HG03103 (cell line): Measurements from ENCODE around the gene CPNE5.

Experiments used
- ATAC-seq: cut with Tn5 transposase; IDR thresholded peaks from one replicate; pipeline ENCODE4 v1.9.1; 2021; ENCODE audit warnings: low read depth; ENCODE audit not compliant: unreplicated experiment

CPNE5 gene

GRCh38 chr6:36858407-36858981, 19.2 kb upstream of the CPNE5 start:
- no peak for ATAC-seq

- no peak for ATAC-seq
Observed at GRCh38 chr6:36857325-36857724, 18.1 kb upstream of the CPNE5 start.

GRCh38 chr6:36856277-36856676, 17.0 kb upstream of the CPNE5 start:
- no peak for ATAC-seq

GRCh38 chr6:36855750-36856149, 16.5 kb upstream of the CPNE5 start:
- ATAC-seq, result no peak

GRCh38 chr6:36853325-36853724, 14.1 kb upstream of the CPNE5 start:
- ATAC-seq, result no peak

GRCh38 chr6:36852481-36853147, 13.4 kb upstream of the CPNE5 start:
- no peak for ATAC-seq

- no peak for ATAC-seq
Observed at GRCh38 chr6:36851626-36852025, 12.4 kb upstream of the CPNE5 start.

- ATAC-seq, result no peak
Observed at GRCh38 chr6:36851149-36851614, 11.9 kb upstream of the CPNE5 start.

GRCh38 chr6:36850021-36850420, 10.8 kb upstream of the CPNE5 start:
- no peak for ATAC-seq

- ATAC-seq, result no peak
Observed at GRCh38 chr6:36848658-36849441, 9.6 kb upstream of the CPNE5 start.

GRCh38 chr6:36847991-36848390, 8.7 kb upstream of the CPNE5 start:
- no peak for ATAC-seq

GRCh38 chr6:36847152-36847551, 7.9 kb upstream of the CPNE5 start:
- ATAC-seq, result no peak

- ATAC-seq, result no peak
Observed at GRCh38 chr6:36845233-36845632, 6.0 kb upstream of the CPNE5 start.

- ATAC-seq, result no peak
Observed at GRCh38 chr6:36844232-36845170, 5.3 kb upstream of the CPNE5 start.

- no peak for ATAC-seq
Observed at GRCh38 chr6:36843170-36843569, 3.9 kb upstream of the CPNE5 start.

GRCh38 chr6:36841756-36842155, 2.5 kb upstream of the CPNE5 start:
- ATAC-seq, result no peak

- ATAC-seq, result no peak
Observed at GRCh38 chr6:36840432-36841403, 1.5 kb upstream of the CPNE5 start.

GRCh38 chr6:36839749-36840431, 646 bp upstream of the CPNE5 start:
- ATAC-seq, result no peak

- no peak for ATAC-seq
Observed at GRCh38 chr6:36837686-36838085, 1.6 kb downstream of the CPNE5 start.
